Measurements from ENCODE around the gene ZNF330.

GRCh38 chr4:141244419-141244818 lies 23.7 kb downstream of the ZNF330 start:
- no peak for TF ChIP-seq HDAC6 (IDR thresholded peaks at IDR 0.05; ENCODE audit: unreplicated experiment)
- TF ChIP-seq NFYB (IDR thresholded peaks at IDR 0.05; ENCODE audit: insufficient read depth, low read depth, low read length): no peak
- TF ChIP-seq E2F8 (IDR thresholded peaks at IDR 0.05; ENCODE audit: low read depth, partially characterized antibody): no peak
- no peak for TF ChIP-seq CTCF (IDR thresholded peaks at IDR 0.05 in 2 of 3, conservative IDR thresholded peaks at IDR 0.05 in 1 of 3; ENCODE audit: control insufficient read depth in 2 of 3, extremely low read depth in 1 of 3, insufficient read depth in 1 of 3, low read depth in 3 of 3, low read length in 3 of 3)
- TF ChIP-seq POLR2A (IDR thresholded peaks at IDR 0.05; ENCODE audit: low read depth, low read length): no peak
- TF ChIP-seq TCF12 (IDR thresholded peaks at IDR 0.05; ENCODE audit: low read depth, low read length): no peak
- no peak for TF ChIP-seq POLR2AphosphoS5 (IDR thresholded peaks at IDR 0.05; ENCODE audit: low read length)
- TF ChIP-seq CEBPZ (IDR thresholded peaks at IDR 0.05; ENCODE audit: low read depth, low read length): no peak

Measured in GM12878 (cell line).